SW480 (cell line): ENCODE results near the gene CARNS1.

Experiments
- DNase-seq: peaks from one replicate; pipeline ENCODE4 v3.0.0-alpha.2; 2016; ENCODE audit warnings: low spot score

The CARNS1 gene

DNA sequence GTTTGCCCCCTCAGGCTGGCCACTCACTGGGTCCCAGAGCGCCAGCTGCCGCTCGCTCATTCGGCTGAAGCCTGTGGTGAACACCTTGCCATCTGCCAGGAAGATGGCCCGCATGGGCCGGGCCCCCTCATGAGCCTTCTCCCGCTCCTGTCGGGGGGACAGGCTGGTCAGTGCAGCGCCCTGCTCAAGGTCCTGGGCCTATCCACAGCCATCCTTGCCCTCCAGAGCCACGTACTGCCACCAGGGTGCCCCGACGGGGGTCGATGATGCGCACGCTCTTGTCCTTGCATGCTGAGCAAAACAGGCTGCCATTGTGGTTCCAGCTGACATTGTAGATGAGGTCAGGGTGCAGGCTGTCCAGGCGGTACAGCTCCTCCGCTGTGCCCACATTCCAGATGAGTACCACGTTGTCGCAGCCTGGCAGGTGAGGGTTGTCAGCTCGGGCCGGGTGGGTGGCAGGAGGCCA, 25.7 kb downstream of the CARNS1 start:
- no peak for DNase-seq

- DNase-seq = no peak
These were observed 26.4 kb downstream of the CARNS1 start for GRCh38 chr11:67441731-67442351.

- DNase-seq = no peak
These were observed 27.3 kb downstream of the CARNS1 start for GRCh38 chr11:67442504-67443404.

- DNase-seq = no peak
These were observed 30.0 kb downstream of the CARNS1 start for GRCh38 chr11:67445515-67445914.

DNA sequence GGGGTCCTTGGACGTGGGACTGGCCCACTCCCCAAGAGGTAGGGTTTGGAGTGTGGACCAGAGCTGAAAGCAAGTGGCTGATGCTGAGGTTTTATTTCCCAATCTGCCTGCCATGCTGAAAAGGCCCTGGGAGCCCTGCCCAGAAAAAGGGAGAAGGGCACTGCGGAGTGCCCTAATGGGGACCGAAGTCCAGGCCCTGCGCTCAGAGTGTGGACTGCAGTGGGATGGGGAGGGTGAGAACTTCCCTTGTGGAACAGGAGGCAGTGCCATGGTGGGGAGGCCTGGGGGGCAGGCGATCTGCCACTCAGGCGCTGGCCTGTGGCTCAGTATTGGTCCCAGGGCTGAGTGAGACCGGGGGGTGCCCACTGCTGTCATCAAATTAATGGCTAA, 32.7 kb downstream of the CARNS1 start:
- no peak for DNase-seq

- no peak for DNase-seq
These were observed 33.8 kb downstream of the CARNS1 start for GRCh38 chr11:67449116-67449844.

DNA sequence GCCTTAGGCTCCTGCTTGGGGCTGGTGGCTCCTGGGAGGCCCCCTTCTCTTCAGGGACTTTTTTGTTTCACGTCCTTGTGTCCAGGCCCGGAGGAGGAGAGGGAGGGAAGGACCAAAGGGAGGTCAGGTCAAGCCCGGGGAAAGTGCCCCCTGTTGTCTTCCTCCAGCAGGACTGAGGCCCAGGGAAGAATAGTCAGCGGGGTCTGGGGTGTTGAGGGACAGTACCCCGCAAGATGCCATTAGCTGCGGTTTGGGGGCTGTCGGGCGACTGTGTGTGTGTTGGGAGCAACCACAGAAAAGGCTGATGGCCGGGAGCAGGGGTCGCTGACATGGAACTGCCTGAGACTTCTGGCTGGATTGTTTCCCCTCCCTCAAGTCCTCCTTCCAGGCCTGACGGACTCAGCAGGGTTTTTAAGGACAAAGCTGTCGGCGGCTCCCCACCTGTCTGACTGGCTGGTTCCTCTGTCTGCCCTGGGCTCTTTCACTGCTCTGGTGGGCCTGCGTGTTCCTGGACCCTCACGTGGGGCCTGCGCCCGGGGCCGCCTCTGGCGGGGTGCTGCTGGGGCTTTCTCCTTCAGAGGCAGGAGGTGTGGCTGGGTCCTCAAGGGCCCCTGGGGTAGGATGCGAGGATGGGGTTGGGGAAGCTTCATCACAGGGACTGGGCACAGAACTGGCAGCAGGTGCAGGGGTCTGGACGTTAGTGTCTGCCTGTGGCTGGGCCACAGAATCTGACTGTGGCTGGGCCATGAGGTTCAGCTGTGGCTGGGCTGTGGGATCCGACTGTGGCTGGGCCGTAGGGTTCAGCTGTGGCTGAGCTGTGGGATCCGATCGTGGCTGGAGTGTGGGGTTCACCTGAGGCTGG, 35.5 kb downstream of the CARNS1 start:
- no peak for DNase-seq

DNA sequence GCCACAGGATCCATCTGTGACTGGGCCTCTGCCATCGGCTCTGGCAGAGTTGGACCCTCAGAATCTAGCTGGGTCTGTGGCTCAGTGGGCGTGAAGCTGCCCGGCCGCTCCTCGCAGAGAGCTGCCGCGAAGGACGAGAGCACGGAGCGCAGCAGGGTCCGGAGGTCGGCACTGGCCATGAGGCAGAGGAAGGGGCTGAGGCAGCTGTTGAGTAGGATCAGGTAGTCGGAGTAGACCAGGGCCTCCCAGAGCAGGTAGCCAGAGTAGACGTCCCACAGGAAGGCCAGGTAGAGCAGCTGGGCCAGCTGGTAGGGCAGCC, 36.1 kb downstream of the CARNS1 start:
- no peak for DNase-seq

DNA sequence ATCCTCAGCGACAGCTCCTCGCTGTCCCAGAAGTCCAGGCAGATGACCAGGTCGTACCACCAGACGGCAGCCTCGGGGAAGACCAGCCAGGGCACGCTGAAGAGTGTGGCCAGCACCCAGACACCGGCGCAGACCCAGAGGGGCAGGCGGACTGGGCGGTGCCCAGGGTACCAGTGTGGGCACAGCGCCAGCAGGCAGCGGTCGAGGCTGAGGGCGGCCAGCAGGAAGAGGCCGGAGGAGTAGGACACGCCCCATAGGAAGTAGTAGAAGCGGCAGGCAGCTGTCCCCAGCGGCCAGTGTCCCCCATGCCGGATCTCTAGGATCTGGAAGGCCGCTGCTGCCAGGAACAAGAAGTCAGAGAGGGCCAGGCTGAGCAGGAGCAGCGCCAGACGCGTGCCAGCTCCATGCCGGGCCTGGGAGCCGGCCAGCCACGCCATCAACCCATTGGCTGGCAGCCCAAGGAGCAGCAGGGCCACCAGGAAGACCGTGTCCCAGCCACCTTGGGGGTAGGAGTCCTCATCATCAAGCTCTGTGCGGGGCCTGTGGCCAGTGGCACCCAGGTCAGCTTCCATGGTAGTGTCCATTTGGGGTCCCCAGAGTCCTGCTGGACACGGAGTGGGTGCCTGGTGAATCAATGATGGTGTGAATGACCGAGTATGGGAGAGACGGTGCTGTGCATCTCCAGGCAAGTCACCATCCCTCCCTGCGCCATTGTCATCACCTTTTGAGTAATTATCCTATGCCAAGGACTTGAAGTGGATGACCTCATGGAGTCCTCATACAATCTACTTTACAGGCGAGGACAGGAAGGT, 36.9 kb downstream of the CARNS1 start, which contains the start of gene GPR152:
Gene GPR152, minus strand, starts transcription at position 589 of the 812 bp plus-strand sequence. Its CDS starts 5 bp downstream, at position 584.
- DNase-seq = no peak

- DNase-seq = no peak
These were observed 38.6 kb downstream of the CARNS1 start for GRCh38 chr11:67453816-67454732.

- DNase-seq = no peak
These were observed 39.6 kb downstream of the CARNS1 start, which contains the start of gene CABP4 for GRCh38 chr11:67455054-67455453. Gene CABP4 (plus strand): TSS chr11:67455354. CDS start chr11:67455424, 70 bp downstream.

DNA sequence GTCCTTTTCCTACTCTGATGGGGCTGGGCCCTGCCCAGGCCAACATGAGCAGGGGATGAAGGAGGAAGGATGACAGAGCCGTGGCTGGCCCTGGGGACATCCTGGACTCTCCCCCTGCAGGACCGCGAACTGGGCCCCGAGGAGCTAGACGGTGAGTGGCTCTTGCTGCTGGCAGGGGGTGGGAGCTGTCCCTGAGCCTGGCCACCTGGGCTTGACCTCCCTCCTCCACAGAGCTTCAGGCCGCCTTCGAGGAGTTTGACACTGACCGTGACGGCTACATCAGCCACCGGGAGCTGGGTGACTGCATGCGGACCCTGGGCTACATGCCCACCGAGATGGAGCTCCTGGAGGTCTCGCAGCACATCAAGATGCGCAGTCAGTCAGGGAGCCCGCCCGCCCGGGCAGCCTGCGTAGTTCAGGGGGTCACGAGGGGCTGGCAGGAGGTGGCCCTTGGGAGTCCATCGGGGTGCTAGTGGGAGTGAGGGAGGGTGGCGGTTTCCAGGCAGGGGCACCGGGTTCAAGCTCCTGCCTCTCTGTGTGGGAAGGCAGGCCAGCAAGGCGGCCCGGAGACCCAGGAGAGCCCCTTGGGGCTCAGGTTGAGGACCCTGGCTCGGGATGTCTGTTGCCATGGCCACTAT, 40.7 kb downstream of the CARNS1 start:
- no peak for DNase-seq

GRCh38 chr11:67457453-67457852, 42.0 kb downstream of the CARNS1 start:
- DNase-seq = no peak

- DNase-seq = no peak
These were observed 42.8 kb downstream of the CARNS1 start for GRCh38 chr11:67458266-67458665.

- no peak for DNase-seq
These were observed 47.7 kb downstream of the CARNS1 start for GRCh38 chr11:67463186-67463585.

DNA sequence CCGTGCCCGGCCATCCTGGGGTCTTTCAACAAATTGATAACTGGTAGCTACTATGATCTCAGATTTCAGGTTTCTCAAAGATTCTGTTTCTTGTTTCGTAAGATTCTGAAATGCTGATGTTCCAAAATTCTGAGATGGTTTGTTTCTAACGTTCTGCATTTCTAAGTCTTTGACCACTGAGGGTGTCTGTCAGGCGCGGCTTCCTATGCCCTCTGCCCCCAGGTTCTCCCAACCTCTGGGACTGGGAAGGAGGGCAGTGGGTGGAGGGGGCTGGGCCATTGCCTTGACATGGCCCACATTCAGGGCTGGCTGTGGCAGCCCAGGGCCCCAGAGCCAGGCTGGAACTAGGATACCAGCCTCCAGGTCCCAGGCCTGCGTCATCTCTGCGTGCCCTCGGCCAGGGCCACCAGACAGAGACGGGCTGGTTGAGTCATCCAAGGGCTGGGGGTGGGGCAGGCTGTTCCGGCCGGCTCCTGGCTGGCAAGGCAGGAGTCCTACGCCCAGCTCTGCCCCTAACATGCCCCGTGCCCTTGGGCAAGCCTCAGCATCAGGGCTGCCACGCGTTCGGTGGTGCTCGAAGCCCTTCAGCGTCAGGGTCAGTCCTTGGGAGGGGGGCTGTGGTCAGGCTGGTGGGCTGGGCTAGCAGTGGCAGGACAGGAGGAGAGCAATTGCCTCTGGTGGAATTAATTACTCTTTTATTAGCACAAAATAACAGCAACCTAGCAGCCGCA, 48.4 kb downstream of the CARNS1 start:
- DNase-seq = peak; percentile 91

- peak; percentile 96 for DNase-seq
These were observed 49.1 kb downstream of the CARNS1 start for GRCh38 chr11:67464411-67465188.

- no peak for DNase-seq
These were observed 49.7 kb downstream of the CARNS1 start for GRCh38 chr11:67465189-67465510.
